KMS-11 (cell line): ENCODE measurements around the gene TMEM25.
A peak's percentile ranks its signal among the peaks of the same experiment; 100 is the strongest.

ENCODE experiments used
- H2AFZ ChIP-seq: fragments of 200-600 bp; sonication (generic); 2 replicates; pipeline ENCODE4 v1.6.1; 2016; ENCODE audit warnings: antibody characterized with exemption, mixed run types, low read depth
- H3K27ac ChIP-seq: fragments of 200-600 bp; sonication (generic); 2 replicates; pipeline ENCODE4 v1.6.1; 2016; ENCODE audit warnings: mild to moderate bottlenecking, mixed run types
- H3K27me3 ChIP-seq: fragments of 200-600 bp; sonication (generic); 2 replicates; pipeline ENCODE4 v1.6.1; 2017; ENCODE audit warnings: mild to moderate bottlenecking, low read depth, mixed run types, moderate library complexity; ENCODE audit not compliant: insufficient read depth
- H3K36me3 ChIP-seq: fragments of 200-600 bp; sonication (generic); 2 replicates; pipeline ENCODE4 v1.6.1; 2017; ENCODE audit warnings: mild to moderate bottlenecking, mixed run types; ENCODE audit not compliant: insufficient read depth
- H3K4me1 ChIP-seq: fragments of 200-600 bp; sonication (generic); 2 replicates; pipeline ENCODE4 v1.6.1; 2016; ENCODE audit warnings: mild to moderate bottlenecking, low read depth, mixed run types; ENCODE audit not compliant: poor library complexity, severe bottlenecking
- H3K4me2 ChIP-seq: fragments of 200-600 bp; sonication (generic); 2 replicates; pipeline ENCODE4 v1.7.0; 2016; ENCODE audit warnings: mild to moderate bottlenecking, mixed run types
- H3K4me3 ChIP-seq: fragments of 200-600 bp; sonication (generic); IDR thresholded peaks from 2 replicates; pipeline ENCODE4 v1.6.1; 2017; ENCODE audit warnings: low read depth, low read length, mixed read lengths; ENCODE audit not compliant: insufficient read depth
- H3K79me2 ChIP-seq: fragments of 200-600 bp; sonication (generic); 2 replicates; pipeline ENCODE4 v1.6.1; 2016; ENCODE audit warnings: low read depth, mixed run types; ENCODE audit not compliant: insufficient read depth
- H3K9ac ChIP-seq: fragments of 200-600 bp; sonication (generic); 2 replicates; pipeline ENCODE4 v1.6.1; 2016; ENCODE audit warnings: mild to moderate bottlenecking, mixed run types
- H4K20me1 ChIP-seq: fragments of 200-600 bp; sonication (generic); 2 replicates; pipeline ENCODE4 v1.6.1; 2016; ENCODE audit warnings: mild to moderate bottlenecking, mixed run types; ENCODE audit not compliant: insufficient read depth
- CTCF ChIP-seq: fragments of 200-600 bp; sonication (generic); conservative IDR thresholded peaks from 2 replicates; pipeline ENCODE4 v1.6.1; 2017; ENCODE audit warnings: low read depth, mild to moderate bottlenecking, antibody characterized with exemption, low read length, moderate library complexity, mixed read lengths

Gene TMEM25

GRCh38 chr11:118488480-118489109, 42.4 kb upstream of the TMEM25 start:
- H3K27ac ChIP-seq = no peak overlapping the region
- no peaks in the 10 kb centered on the region for H3K4me1 ChIP-seq
- H3K9ac ChIP-seq = no peak overlapping the region
- H3K27me3 ChIP-seq = no peaks in the 10 kb centered on the region
- TF ChIP-seq CTCF = peak; percentile 90
- no peak overlapping the region for H3K4me2 ChIP-seq
- no peaks in the 10 kb centered on the region for H4K20me1 ChIP-seq
- no peak overlapping the region for H3K4me3 ChIP-seq
- no peaks in the 10 kb centered on the region for H3K79me2 ChIP-seq
- H3K36me3 ChIP-seq = no peaks in the 10 kb centered on the region; the same call in 1 of the 2 replicates
- H2AFZ ChIP-seq = no peak overlapping the region

GRCh38 chr11:118491041-118491440, 40.0 kb upstream of the TMEM25 start:
- Histone ChIP-seq H3K36me3 (no peaks in the 10 kb centered on the region; the same call in 1 of the 2 replicates), H3K9ac (no peak overlapping the region), H3K4me3 (no peak overlapping the region), H4K20me1 (no peaks in the 10 kb centered on the region), H3K27me3 (no peaks in the 10 kb centered on the region), H3K4me2 (no peak overlapping the region), H3K27ac (no peak overlapping the region), H3K4me1 (no peaks in the 10 kb centered on the region), H3K79me2 (no peaks in the 10 kb centered on the region), H2AFZ (no peak overlapping the region)
- no peak for TF ChIP-seq CTCF

- no peak for TF ChIP-seq CTCF
- Histone ChIP-seq H3K27me3 (no peaks in the 10 kb centered on the region), H3K36me3 (no peaks in the 10 kb centered on the region), H4K20me1 (no peaks in the 10 kb centered on the region), H3K9ac (no peak overlapping the region), H3K4me1 (no peaks in the 10 kb centered on the region), H3K27ac (no peak overlapping the region), H3K4me3 (no peak overlapping the region), H3K79me2 (no peaks in the 10 kb centered on the region), H3K4me2 (no peak overlapping the region), H2AFZ (no peak overlapping the region)
Observed at GRCh38 chr11:118497831-118498230, 33.2 kb upstream of the TMEM25 start.

- no peak for TF ChIP-seq CTCF
- Histone ChIP-seq H3K27me3 (no peaks in the 10 kb centered on the region), H3K79me2 (no peaks in the 10 kb centered on the region), H3K4me1 (no peaks in the 10 kb centered on the region), H4K20me1 (no peaks in the 10 kb centered on the region), H3K4me3 (no peak overlapping the region), H3K9ac (no peak overlapping the region), H3K27ac (no peak overlapping the region), H2AFZ (no peak overlapping the region), H3K4me2 (no peak overlapping the region), H3K36me3 (peaks cover 3% of the 10 kb centered on the region; the same call in 1 of the 2 replicates)
Observed at GRCh38 chr11:118503216-118503615, 27.8 kb upstream of the TMEM25 start.
